DND-41 (cell line): ENCODE measurements around the gene EML1.

ENCODE experiments used
- ATAC-seq: fragments of 200-7000 bp; cut with Tn5 transposase; 3 replicates; pipeline ENCODE4 v1.9.1; 2021; ENCODE audit warnings: low read depth; ENCODE audit not compliant: insufficient read depth
- DNase-seq: peaks from one replicate; pipeline ENCODE4 v3.0.0-alpha.2; 2020
- H2AFZ ChIP-seq: 2 replicates; pipeline ENCODE4 v1.6.0; 2012; ENCODE audit warnings: low read depth, low read length
- H3K27ac ChIP-seq: 2 replicates; pipeline ENCODE4 v1.5.1; 2012; ENCODE audit warnings: low read length, inconsistent platforms
- H3K27me3 ChIP-seq: fragments of 200-600 bp; sonication (generic); 2 replicates; pipeline ENCODE4 v1.6.0; 2012; ENCODE audit warnings: low read length, mild to moderate bottlenecking, inconsistent platforms; ENCODE audit not compliant: insufficient read depth, poor library complexity
- H3K36me3 ChIP-seq: 2 replicates; pipeline ENCODE4 v1.5.1; 2012; ENCODE audit warnings: low read length, inconsistent platforms; ENCODE audit not compliant: insufficient read depth
- H3K4me1 ChIP-seq: 2 replicates; pipeline ENCODE4 v1.5.1; 2012; ENCODE audit warnings: mild to moderate bottlenecking, low read length; ENCODE audit not compliant: insufficient read depth
- H3K4me2 ChIP-seq: 2 replicates; pipeline ENCODE4 v1.6.0; 2012; ENCODE audit warnings: mild to moderate bottlenecking, moderate library complexity, low read length, inconsistent platforms; ENCODE audit not compliant: insufficient read depth
- H3K4me3 ChIP-seq, 2 experiments: fragments of 200-600 bp in 1 of 2; shearing (Covaris generic) in 1 of 2; 2 replicates each; pipeline ENCODE4 v1.5.1; 2012 to 2016; ENCODE audit warnings: inconsistent platforms in 2 of 2, low read length in 2 of 2, mild to moderate bottlenecking in 2 of 2, low read depth in 1 of 2, moderate library complexity in 1 of 2
- H3K79me2 ChIP-seq: 2 replicates; pipeline ENCODE4 v1.6.0; 2012; ENCODE audit warnings: low read length, inconsistent platforms; ENCODE audit not compliant: insufficient read depth
- H3K9ac ChIP-seq: 2 replicates; pipeline ENCODE4 v1.6.0; 2012; ENCODE audit warnings: low read depth, mild to moderate bottlenecking, inconsistent platforms, low read length, moderate library complexity
- H3K9me3 ChIP-seq: 2 replicates; pipeline ENCODE4 v1.5.1; 2012; ENCODE audit warnings: low read length, moderate library complexity, mild to moderate bottlenecking, inconsistent platforms; ENCODE audit not compliant: insufficient read depth, severe bottlenecking
- H4K20me1 ChIP-seq: 2 replicates; pipeline ENCODE4 v1.6.0; 2012; ENCODE audit warnings: low read length; ENCODE audit not compliant: insufficient read depth
- EZH2 ChIP-seq: IDR thresholded peaks from 3 replicates; pipeline ENCODE4 v1.6.1; 2012; ENCODE audit warnings: borderline replicate concordance, low read depth, mild to moderate bottlenecking, moderate library complexity, low read length, inconsistent platforms; ENCODE audit not compliant: severe bottlenecking
- TF ChIP-seq, protein P1 (sequence below): IDR thresholded peaks from 2 replicates; pipeline ENCODE4 v1.5.1; 2012; ENCODE audit warnings: borderline replicate concordance, low read length, moderate library complexity, mild to moderate bottlenecking; ENCODE audit not compliant: poor library complexity, severe bottlenecking; ENCODE audit errors: extremely low read depth

Gene EML1

DNA sequence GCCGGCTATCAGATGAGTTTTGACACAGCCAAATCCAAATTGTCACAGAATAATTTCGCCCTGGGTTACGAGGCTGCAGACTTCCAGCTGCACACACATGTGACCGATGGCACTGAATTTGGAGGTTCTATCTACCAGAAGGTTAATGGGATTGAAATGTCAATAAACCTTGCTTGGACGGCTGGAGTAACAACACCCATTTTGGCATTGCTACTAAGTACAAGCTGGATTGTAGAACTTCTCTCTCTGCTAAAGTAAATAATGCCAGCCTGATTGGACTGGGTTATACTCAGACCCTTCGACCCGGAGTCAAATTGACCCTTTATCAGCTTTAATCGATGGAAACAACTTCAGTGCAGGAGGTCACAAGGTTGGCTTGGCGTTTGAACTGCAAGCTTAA lies 171.8 kb downstream of the EML1 start:
- no peaks in the 10 kb centered on the region for H4K20me1 ChIP-seq
- DNase-seq = no peak
- no peak overlapping the region for H3K27ac ChIP-seq
- TF ChIP-seq, protein P1, sequence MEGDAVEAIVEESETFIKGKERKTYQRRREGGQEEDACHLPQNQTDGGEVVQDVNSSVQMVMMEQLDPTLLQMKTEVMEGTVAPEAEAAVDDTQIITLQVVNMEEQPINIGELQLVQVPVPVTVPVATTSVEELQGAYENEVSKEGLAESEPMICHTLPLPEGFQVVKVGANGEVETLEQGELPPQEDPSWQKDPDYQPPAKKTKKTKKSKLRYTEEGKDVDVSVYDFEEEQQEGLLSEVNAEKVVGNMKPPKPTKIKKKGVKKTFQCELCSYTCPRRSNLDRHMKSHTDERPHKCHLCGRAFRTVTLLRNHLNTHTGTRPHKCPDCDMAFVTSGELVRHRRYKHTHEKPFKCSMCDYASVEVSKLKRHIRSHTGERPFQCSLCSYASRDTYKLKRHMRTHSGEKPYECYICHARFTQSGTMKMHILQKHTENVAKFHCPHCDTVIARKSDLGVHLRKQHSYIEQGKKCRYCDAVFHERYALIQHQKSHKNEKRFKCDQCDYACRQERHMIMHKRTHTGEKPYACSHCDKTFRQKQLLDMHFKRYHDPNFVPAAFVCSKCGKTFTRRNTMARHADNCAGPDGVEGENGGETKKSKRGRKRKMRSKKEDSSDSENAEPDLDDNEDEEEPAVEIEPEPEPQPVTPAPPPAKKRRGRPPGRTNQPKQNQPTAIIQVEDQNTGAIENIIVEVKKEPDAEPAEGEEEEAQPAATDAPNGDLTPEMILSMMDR = no peak
- TF ChIP-seq EZH2 = no peak
- no peak overlapping the region for H3K9ac ChIP-seq
- no peaks in the 10 kb centered on the region for H3K36me3 ChIP-seq
- no peaks in the 10 kb centered on the region for H3K4me1 ChIP-seq
- peaks cover 7% of the 10 kb centered on the region for H3K27me3 ChIP-seq
- no peak overlapping the region for H3K4me3 ChIP-seq
- H3K79me2 ChIP-seq = no peaks in the 10 kb centered on the region
- no peak overlapping the region for H2AFZ ChIP-seq
- no peak overlapping the region for H3K4me2 ChIP-seq
- H3K9me3 ChIP-seq = no peaks in the 10 kb centered on the region
- no peak for ATAC-seq

DNA sequence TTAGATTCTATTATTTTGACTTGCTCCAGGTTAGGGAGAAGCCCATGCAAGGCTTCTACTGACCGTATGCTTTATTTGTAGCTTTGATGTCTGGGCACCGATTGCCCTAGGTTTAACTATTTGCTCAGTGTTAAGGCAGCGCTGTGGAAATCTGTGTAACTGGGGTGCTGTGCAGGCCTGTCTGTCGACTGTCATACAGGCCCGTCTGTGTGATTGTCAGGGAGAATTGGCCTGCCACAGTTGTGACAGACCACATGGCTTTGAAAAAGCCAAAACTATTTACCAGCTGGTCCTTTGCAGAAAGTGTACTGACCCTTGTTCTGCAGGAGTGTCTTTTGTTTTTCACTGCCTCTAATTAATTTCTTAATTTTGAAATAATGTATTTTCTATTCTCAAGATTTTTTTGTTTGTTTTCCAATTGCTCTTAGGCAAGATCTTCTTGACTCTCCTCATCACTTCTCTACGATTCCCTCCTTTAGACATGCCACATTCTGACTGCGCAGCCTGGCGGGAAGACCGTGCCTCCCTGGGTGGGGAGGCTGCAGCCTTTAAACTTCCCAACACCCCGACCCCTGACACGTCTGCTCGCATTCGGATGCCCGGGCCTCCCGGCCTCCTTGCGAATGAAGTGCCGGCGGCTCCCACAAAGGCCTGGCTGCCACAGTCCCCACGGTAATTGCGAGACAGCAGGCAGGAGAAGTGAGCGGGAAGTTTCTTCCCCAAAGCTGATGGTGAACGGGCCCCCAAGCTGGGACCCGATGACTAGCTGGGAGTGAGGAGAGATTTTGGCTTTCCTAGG lies 173.0 kb downstream of the EML1 start:
- DNase-seq (no peak), ATAC-seq (no peak)
- Histone ChIP-seq H2AFZ (0 out of 2 replicates have a peak overlapping the region, but pooled peaks have one; percentile 5), H3K4me3 (no peak overlapping the region), H3K9ac (no peak overlapping the region), H3K79me2 (no peaks in the 10 kb centered on the region), H3K4me1 (peaks cover 6% of the 10 kb centered on the region), H4K20me1 (no peaks in the 10 kb centered on the region), H3K27me3 (peaks cover 4% of the 10 kb centered on the region), H3K36me3 (no peaks in the 10 kb centered on the region), H3K4me2 (no peak overlapping the region), H3K27ac (no peak overlapping the region), H3K9me3 (no peaks in the 10 kb centered on the region)
- TF ChIP-seq, protein P1 = no peak
- TF ChIP-seq EZH2 = no peak

DNA sequence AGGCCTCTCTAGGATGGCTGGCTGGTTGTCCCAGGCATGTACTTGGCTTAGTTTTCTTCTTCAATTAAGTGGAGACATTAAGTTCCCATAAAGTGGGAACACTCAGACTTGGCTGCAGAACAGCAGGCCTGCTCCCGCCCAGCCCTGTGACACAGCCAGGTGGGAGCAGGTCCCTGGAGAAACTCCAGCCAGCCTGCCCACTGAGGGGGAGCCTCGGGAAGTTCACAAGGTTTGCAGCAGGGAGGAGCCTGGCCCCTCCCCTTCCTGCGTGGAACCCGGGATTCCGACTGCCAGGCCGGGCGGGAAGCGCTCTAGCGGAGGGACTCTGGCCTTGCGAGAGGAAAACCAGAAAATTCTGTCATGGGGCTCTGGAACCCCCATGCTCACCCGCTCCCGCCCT lies 173.7 kb downstream of the EML1 start:
- Histone ChIP-seq H3K4me3 (no peak overlapping the region), H3K4me1 (peaks cover 6% of the 10 kb centered on the region), H2AFZ (no peak overlapping the region), H3K9ac (no peak overlapping the region), H3K4me2 (no peak overlapping the region), H3K27ac (no peak overlapping the region), H3K27me3 (peaks cover 4% of the 10 kb centered on the region), H3K9me3 (no peaks in the 10 kb centered on the region), H3K36me3 (no peaks in the 10 kb centered on the region), H3K79me2 (peaks cover under 1% of the 10 kb centered on the region), H4K20me1 (no peaks in the 10 kb centered on the region)
- ATAC-seq (no peak), DNase-seq (no peak)
- TF ChIP-seq, protein P1 = no peak
- no peak for TF ChIP-seq EZH2
